ENCODE results near the gene ID3. TPM values are rescaled to one million over a fixed set of nuclear protein-coding genes. Genes with fewer than 3 reads are reported as not detected.

Gene ID3
- 36.5 and 47.4 TPM in 2 replicates for total RNA-seq

GRCh38 chr1:23559136-23559984 lies at the start of gene ID3:
Gene ID3, minus strand, starts transcription at chr1:23559501. Its CDS starts 75 bp downstream, at chr1:23559426.
- peaks cover 2% of the 10 kb centered on the region for H3K36me3 ChIP-seq (ENCODE audit: control insufficient read depth, insufficient read depth, low read length)
- DNase-seq (ENCODE audit: low read depth) = peak; percentile 86
- H3K27me3 ChIP-seq (ENCODE audit: control insufficient read depth, insufficient read depth, low read length) = no peaks in the 10 kb centered on the region
- peak within 1 kb of the TSS; percentile 62 for H3K4me3 ChIP-seq (ENCODE audit: low read depth, low read length)
- FAIRE-seq = no peak
- no peak for TF ChIP-seq CTCF (IDR thresholded peaks at IDR 0.05; ENCODE audit: insufficient read depth, low read length, severe bottlenecking)

- no peak for TF ChIP-seq CTCF (IDR thresholded peaks at IDR 0.05; ENCODE audit: insufficient read depth, low read length, severe bottlenecking)
- no peak for FAIRE-seq
- no peak for DNase-seq (ENCODE audit: low read depth)
- no peaks in the 10 kb centered on the region for H3K27me3 ChIP-seq (ENCODE audit: control insufficient read depth, insufficient read depth, low read length)
- H3K4me3 ChIP-seq (ENCODE audit: low read depth, low read length) = no peak overlapping the region
- no peaks in the 10 kb centered on the region for H3K36me3 ChIP-seq (ENCODE audit: control insufficient read depth, insufficient read depth, low read length)
Measured at GRCh38 chr1:23607944-23608343, 48.6 kb upstream of the ID3 start.

- Histone ChIP-seq H3K36me3 (ENCODE audit: control insufficient read depth, insufficient read depth, low read length) (no peaks in the 10 kb centered on the region), H3K4me3 (ENCODE audit: low read depth, low read length) (no peak overlapping the region), H3K27me3 (ENCODE audit: control insufficient read depth, insufficient read depth, low read length) (no peaks in the 10 kb centered on the region)
- FAIRE-seq (no peak), DNase-seq (ENCODE audit: low read depth) (no peak)
- no peak for TF ChIP-seq CTCF (IDR thresholded peaks at IDR 0.05; ENCODE audit: insufficient read depth, low read length, severe bottlenecking)
Measured at GRCh38 chr1:23601968-23602876, 42.9 kb upstream of the ID3 start.

- DNase-seq (ENCODE audit: low read depth) = no peak
- no peaks in the 10 kb centered on the region for H3K36me3 ChIP-seq (ENCODE audit: control insufficient read depth, insufficient read depth, low read length)
- H3K27me3 ChIP-seq (ENCODE audit: control insufficient read depth, insufficient read depth, low read length) = no peaks in the 10 kb centered on the region
- no peak for FAIRE-seq
- no peak for TF ChIP-seq CTCF (IDR thresholded peaks at IDR 0.05; ENCODE audit: insufficient read depth, low read length, severe bottlenecking)
- no peak overlapping the region for H3K4me3 ChIP-seq (ENCODE audit: low read depth, low read length)
Measured at GRCh38 chr1:23601135-23601967, 42.0 kb upstream of the ID3 start.

GRCh38 chr1:23600283-23600682 lies 41.0 kb upstream of the ID3 start:
- DNase-seq (ENCODE audit: low read depth) = no peak
- H3K27me3 ChIP-seq (ENCODE audit: control insufficient read depth, insufficient read depth, low read length) = no peaks in the 10 kb centered on the region
- H3K4me3 ChIP-seq (ENCODE audit: low read depth, low read length) = no peak overlapping the region
- H3K36me3 ChIP-seq (ENCODE audit: control insufficient read depth, insufficient read depth, low read length) = no peaks in the 10 kb centered on the region
- no peak for TF ChIP-seq CTCF (IDR thresholded peaks at IDR 0.05; ENCODE audit: insufficient read depth, low read length, severe bottlenecking)
- no peak for FAIRE-seq
